ENCODE measurements around the gene ABCB11.

ABCB11 gene

DNA sequence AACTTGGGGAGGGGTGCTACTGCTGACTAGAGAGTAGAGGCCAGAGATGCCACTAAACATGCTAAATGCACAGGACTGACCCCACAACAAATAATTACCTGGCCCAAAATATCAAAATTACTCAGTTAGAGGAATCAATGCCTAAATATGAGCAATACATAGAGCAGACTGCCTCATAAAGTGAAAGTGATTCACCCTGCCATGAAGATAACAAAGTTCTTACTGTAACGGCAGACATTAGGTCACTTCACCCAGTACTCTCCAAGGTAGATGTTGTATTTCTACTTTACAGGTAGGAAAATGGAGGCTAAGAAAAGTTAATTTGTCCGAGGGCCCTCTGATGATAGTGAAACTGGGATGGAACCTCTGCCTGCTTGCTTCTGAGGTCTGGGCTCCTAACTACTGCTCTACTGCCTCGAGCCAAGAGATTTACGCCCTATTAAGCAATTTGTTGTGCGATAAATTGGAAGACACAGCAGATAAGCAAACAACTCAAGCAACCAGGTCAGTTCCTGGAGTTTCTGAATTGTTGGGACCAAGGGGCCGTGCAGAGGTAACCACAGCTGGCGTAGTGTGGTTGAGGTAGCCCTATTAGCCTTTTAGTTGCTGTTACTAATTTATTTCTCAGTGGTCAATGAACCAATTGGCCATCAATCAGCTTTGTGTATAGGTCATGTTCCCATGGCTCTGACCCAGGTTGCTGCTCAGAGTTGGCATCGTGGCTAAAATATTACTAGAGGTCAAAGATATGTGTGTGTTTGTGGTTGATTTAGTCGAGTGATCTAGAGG lies 43.0 kb upstream of the ABCB11 start:
- Histone ChIP-seq H3K79me2 (ENCODE audit: low read length) (no peaks in the 10 kb centered on the region), H3K27ac (ENCODE audit: low read length) (0 out of 2 replicates have a peak overlapping the region, but pooled peaks have one; percentile 1), H3K4me1 (ENCODE audit: low read length) (peaks cover 49% of the 10 kb centered on the region), H4K20me1 (ENCODE audit: insufficient read depth, low read length) (no peaks in the 10 kb centered on the region), H3K4me2 (ENCODE audit: low read length) (peak overlapping the region; percentile 53), H3K27me3 (ENCODE audit: low read depth, low read length) (no peaks in the 10 kb centered on the region), H3K9me3 (ENCODE audit: insufficient read depth, low read length) (no peaks in the 10 kb centered on the region), H3K9ac (ENCODE audit: low read length) (peak overlapping the region; percentile 19; the same call in 1 of the 2 replicates), H3K36me3 (replicated peaks; ENCODE audit: low read depth, low read length) (no peaks in the 10 kb centered on the region), H3K4me3 (ENCODE audit: low read length) (peak overlapping the region; percentile 21), H2AFZ (ENCODE audit: low read depth, low read length) (peak overlapping the region; percentile 63; the same call in 1 of the 2 replicates)
- TF ChIP-seq, protein P1, sequence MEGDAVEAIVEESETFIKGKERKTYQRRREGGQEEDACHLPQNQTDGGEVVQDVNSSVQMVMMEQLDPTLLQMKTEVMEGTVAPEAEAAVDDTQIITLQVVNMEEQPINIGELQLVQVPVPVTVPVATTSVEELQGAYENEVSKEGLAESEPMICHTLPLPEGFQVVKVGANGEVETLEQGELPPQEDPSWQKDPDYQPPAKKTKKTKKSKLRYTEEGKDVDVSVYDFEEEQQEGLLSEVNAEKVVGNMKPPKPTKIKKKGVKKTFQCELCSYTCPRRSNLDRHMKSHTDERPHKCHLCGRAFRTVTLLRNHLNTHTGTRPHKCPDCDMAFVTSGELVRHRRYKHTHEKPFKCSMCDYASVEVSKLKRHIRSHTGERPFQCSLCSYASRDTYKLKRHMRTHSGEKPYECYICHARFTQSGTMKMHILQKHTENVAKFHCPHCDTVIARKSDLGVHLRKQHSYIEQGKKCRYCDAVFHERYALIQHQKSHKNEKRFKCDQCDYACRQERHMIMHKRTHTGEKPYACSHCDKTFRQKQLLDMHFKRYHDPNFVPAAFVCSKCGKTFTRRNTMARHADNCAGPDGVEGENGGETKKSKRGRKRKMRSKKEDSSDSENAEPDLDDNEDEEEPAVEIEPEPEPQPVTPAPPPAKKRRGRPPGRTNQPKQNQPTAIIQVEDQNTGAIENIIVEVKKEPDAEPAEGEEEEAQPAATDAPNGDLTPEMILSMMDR (IDR thresholded peaks at IDR 0.05; ENCODE audit: low read depth, low read length), result no peak
- TF ChIP-seq EZH2phosphoT487 (IDR thresholded peaks at IDR 0.05; ENCODE audit: low read depth), result no peak

DNA sequence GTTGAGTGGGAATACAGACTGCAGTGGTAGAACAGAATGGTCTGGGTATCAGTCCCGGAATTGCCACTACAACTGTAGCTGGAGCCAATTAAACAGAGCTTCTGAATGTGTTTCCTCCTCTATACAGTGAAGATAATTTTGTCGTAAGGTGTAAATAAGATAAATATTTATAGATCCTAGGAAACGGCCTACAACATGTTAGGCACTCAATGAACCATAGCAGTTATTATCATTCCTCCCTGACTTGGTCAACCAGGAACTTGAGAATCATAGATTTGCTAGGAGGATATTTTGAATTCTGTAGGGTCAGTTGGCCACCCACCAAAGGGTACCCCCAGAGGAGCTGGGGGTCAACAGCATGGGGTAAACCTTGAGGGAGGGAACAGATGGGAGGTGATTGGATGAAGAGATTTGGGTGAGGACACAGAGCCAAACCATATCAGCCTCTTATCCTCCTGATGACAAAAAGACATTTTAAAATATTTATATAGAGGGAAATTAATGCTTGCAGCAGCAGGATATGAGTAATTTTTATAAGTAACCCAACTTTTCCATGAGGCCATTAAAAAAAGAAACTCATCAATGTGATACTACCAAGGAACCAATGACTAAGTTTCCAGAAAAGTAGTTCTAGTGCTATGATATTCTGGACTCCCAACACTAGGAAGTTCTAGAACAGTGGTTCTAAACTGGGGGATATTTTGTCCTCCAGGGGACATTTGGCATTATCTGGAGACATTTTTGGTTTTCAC lies 42.3 kb upstream of the ABCB11 start:
- Histone ChIP-seq H4K20me1 (ENCODE audit: insufficient read depth, low read length) (no peaks in the 10 kb centered on the region), H3K79me2 (ENCODE audit: low read length) (no peaks in the 10 kb centered on the region), H3K27me3 (ENCODE audit: low read depth, low read length) (no peaks in the 10 kb centered on the region), H3K4me1 (ENCODE audit: low read length) (peaks cover 41% of the 10 kb centered on the region), H3K4me2 (ENCODE audit: low read length) (peak overlapping the region; percentile 53), H3K4me3 (ENCODE audit: low read length) (no peak overlapping the region; the same call in 1 of the 2 replicates), H3K27ac (ENCODE audit: low read length) (peak overlapping the region; percentile 41; the same call in 1 of the 2 replicates), H3K9me3 (ENCODE audit: insufficient read depth, low read length) (no peaks in the 10 kb centered on the region), H3K9ac (ENCODE audit: low read length) (no peak overlapping the region), H2AFZ (ENCODE audit: low read depth, low read length) (no peak overlapping the region; the same call in 1 of the 2 replicates), H3K36me3 (replicated peaks; ENCODE audit: low read depth, low read length) (no peaks in the 10 kb centered on the region)
- TF ChIP-seq EZH2phosphoT487 (IDR thresholded peaks at IDR 0.05; ENCODE audit: low read depth), result no peak
- TF ChIP-seq, protein P1 (IDR thresholded peaks at IDR 0.05; ENCODE audit: low read depth, low read length), result no peak

DNA sequence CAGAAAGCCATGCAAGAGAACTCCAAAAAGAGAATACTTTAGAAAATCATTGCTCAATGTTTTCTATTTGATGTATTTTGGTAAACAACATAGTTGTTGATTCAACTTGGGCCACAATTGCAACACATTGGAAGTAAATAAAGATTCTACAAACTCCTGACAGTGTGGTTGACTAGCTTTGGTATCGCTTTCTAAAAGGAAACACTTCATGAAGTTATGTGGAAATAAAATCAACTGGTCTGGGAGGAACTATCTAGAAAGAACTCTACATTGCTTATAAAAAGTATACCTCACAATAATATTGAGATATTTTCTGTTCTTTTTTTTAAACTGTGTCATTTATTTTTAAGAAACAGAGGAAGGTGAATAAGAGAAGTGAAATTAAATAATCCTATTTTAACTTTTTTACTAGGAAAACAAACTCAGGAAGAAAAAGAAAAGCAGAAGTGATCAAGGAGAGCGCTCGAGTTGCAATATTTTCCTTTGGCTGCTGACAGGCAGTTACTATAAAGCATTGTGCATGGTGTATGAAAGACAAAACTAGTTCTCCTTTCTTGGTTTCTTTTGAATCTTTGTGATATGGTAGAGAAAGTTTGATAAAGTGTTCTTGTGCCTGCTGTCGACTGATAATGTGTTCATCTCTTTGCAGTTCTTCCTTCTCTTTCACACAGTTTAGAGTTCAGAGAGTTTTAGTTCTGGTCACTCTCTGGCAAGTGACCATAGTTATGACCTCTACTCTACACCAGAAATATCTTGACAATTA lies 41.2 kb upstream of the ABCB11 start:
- peak overlapping the region; percentile 5; the same call in 1 of the 2 replicates for H3K4me3 ChIP-seq (ENCODE audit: low read length)
- H4K20me1 ChIP-seq (ENCODE audit: insufficient read depth, low read length), result no peaks in the 10 kb centered on the region
- no peak overlapping the region for H3K9ac ChIP-seq (ENCODE audit: low read length)
- peak overlapping the region; percentile 41 for H3K27ac ChIP-seq (ENCODE audit: low read length)
- no peaks in the 10 kb centered on the region for H3K9me3 ChIP-seq (ENCODE audit: insufficient read depth, low read length)
- H3K4me2 ChIP-seq (ENCODE audit: low read length), result peak overlapping the region; percentile 43
- no peaks in the 10 kb centered on the region for H3K79me2 ChIP-seq (ENCODE audit: low read length)
- H3K4me1 ChIP-seq (ENCODE audit: low read length), result peaks cover 32% of the 10 kb centered on the region
- no peaks in the 10 kb centered on the region for H3K27me3 ChIP-seq (ENCODE audit: low read depth, low read length)
- no peaks in the 10 kb centered on the region for H3K36me3 ChIP-seq (replicated peaks; ENCODE audit: low read depth, low read length)
- no peak for TF ChIP-seq EZH2phosphoT487 (IDR thresholded peaks at IDR 0.05; ENCODE audit: low read depth)
- TF ChIP-seq, protein P1 (IDR thresholded peaks at IDR 0.05; ENCODE audit: low read depth, low read length), result no peak
- no peak overlapping the region for H2AFZ ChIP-seq (ENCODE audit: low read depth, low read length)

Measured in OCI-LY3 (cell line).